ENCODE measurements around the gene KRTAP2-4.
"Not testable (repeated sequence)": the region's sequence is repeated elsewhere in the genome, so short reads cannot be mapped to it uniquely, and the experiment has no call there.

KRTAP2-4 gene

GRCh38 chr17:41071606-41072360 lies 6.1 kb upstream of the KRTAP2-4 start:
- DNase-seq (ENCODE audit: low spot score): no peak

GRCh38 chr17:41069031-41069430 lies 3.4 kb upstream of the KRTAP2-4 start:
- DNase-seq (ENCODE audit: low spot score): no peak

- DNase-seq (ENCODE audit: low spot score): no peak
Observed at GRCh38 chr17:41067281-41067680, 1.6 kb upstream of the KRTAP2-4 start.

GRCh38 chr17:41065016-41065689 lies 526 bp downstream of the KRTAP2-4 start:
- DNase-seq (ENCODE audit: low spot score): not testable (repeated sequence)

- DNase-seq (ENCODE audit: low spot score): no peak
Observed at GRCh38 chr17:41064301-41064700, 1.4 kb downstream of the KRTAP2-4 start.

- DNase-seq (ENCODE audit: low spot score): no peak
Observed at GRCh38 chr17:41063449-41063848, 2.2 kb downstream of the KRTAP2-4 start.

GRCh38 chr17:41061964-41062363 lies 3.7 kb downstream of the KRTAP2-4 start:
- no peak for DNase-seq (ENCODE audit: low spot score)

GRCh38 chr17:41060052-41060604 lies 5.6 kb downstream of the KRTAP2-4 start, which contains the start of gene KRTAP2-3:
Gene KRTAP2-3, minus strand, starts transcription at chr17:41060114. Its CDS starts 64 bp downstream, at chr17:41060050.
- no peak for DNase-seq (ENCODE audit: low spot score)

GRCh38 chr17:41059276-41060051 lies 6.2 kb downstream of the KRTAP2-4 start:
- DNase-seq (ENCODE audit: low spot score): not testable (repeated sequence)

GRCh38 chr17:41058741-41059140 lies 6.9 kb downstream of the KRTAP2-4 start:
- DNase-seq (ENCODE audit: low spot score): no peak

- no peak for DNase-seq (ENCODE audit: low spot score)
Observed at GRCh38 chr17:41057547-41057946, 8.1 kb downstream of the KRTAP2-4 start.

GRCh38 chr17:41055130-41055529 lies 10.5 kb downstream of the KRTAP2-4 start, which contains the start of gene KRTAP2-2:
Gene KRTAP2-2, minus strand, starts transcription at chr17:41055230. Its CDS starts 19 bp downstream, at chr17:41055211.
- not testable (repeated sequence) for DNase-seq (ENCODE audit: low spot score)

- not testable (repeated sequence) for DNase-seq (ENCODE audit: low spot score)
Observed at GRCh38 chr17:41054556-41054955, 11.1 kb downstream of the KRTAP2-4 start.

- DNase-seq (ENCODE audit: low spot score): no peak
Observed at GRCh38 chr17:41054025-41054424, 11.7 kb downstream of the KRTAP2-4 start.

GRCh38 chr17:41052566-41052965 lies 13.1 kb downstream of the KRTAP2-4 start:
- no peak for DNase-seq (ENCODE audit: low spot score)

GRCh38 chr17:41049110-41049509 lies 16.6 kb downstream of the KRTAP2-4 start:
- no peak for DNase-seq (ENCODE audit: low spot score)

- no peak for DNase-seq (ENCODE audit: low spot score)
Observed at GRCh38 chr17:41048441-41048840, 17.2 kb downstream of the KRTAP2-4 start.

GRCh38 chr17:41046735-41047465 lies 18.8 kb downstream of the KRTAP2-4 start, which contains the start of gene KRTAP2-1:
Gene KRTAP2-1, minus strand, starts transcription at chr17:41047316. Its CDS starts 49 bp downstream, at chr17:41047267.
- DNase-seq (ENCODE audit: low spot score): not testable (repeated sequence)

- no peak for DNase-seq (ENCODE audit: low spot score)
Observed at GRCh38 chr17:41042953-41043352, 22.7 kb downstream of the KRTAP2-4 start.

GRCh38 chr17:41040783-41041571 lies 24.7 kb downstream of the KRTAP2-4 start, which contains the start of gene KRTAP1-1:
Gene KRTAP1-1, minus strand, starts transcription at chr17:41041450. Its CDS starts 53 bp downstream, at chr17:41041397.
- DNase-seq (ENCODE audit: low spot score): not testable (repeated sequence)

All from LoVo (cell line).